ENCODE results near the gene KCTD4. TPM values are rescaled to one million over a fixed set of nuclear protein-coding genes. Genes with fewer than 3 reads are reported as not detected.

The KCTD4 gene
- total and polyA plus RNA-seq, 10 of the 15 experiments (the other 5 are each of a cell fraction or from before 2014, with no cell fraction given) = 0.09 TPM; not detected in 9

- Histone ChIP-seq H3K4me1 (ENCODE audit: control insufficient read depth, insufficient read depth, low read length) (peaks cover 5% of the 10 kb centered on the region; the same call in 1 of the 2 replicates), H3K36me3 (ENCODE audit: control insufficient read depth in 2 of 2, insufficient read depth in 2 of 2, low read length in 1 of 2) (0 out of 4 replicates have a peak, but pooled peaks cover 0 to 3% of the 10 kb centered on the region in 2 experiments), H3K4me2 (ENCODE audit: control insufficient read depth, insufficient read depth) (no peak overlapping the region), H3K79me2 (ENCODE audit: control insufficient read depth, insufficient read depth, low read length) (no peaks in the 10 kb centered on the region), H3K4me3 (no peak overlapping the region), H3K9me3 (replicated peaks; ENCODE audit: control insufficient read depth, insufficient read depth, low read length) (no peaks in the 10 kb centered on the region), H3K9ac (ENCODE audit: control insufficient read depth, insufficient read depth, low read length) (no peak overlapping the region), H3K27me3 (replicated peaks in 1 of 2; ENCODE audit: control insufficient read depth in 2 of 2, insufficient read depth in 2 of 2, low read length in 1 of 2) (no peaks in the 10 kb centered on the region), H4K20me1 (ENCODE audit: control insufficient read depth, insufficient read depth) (no peaks in the 10 kb centered on the region), H2AFZ (ENCODE audit: control insufficient read depth, low read depth, low read length) (no peak overlapping the region; the same call in 1 of the 2 replicates), H3K27ac (ENCODE audit: control insufficient read depth, insufficient read depth) (no peak overlapping the region)
- RAD21 ChIA-PET (ENCODE audit: unreplicated experiment) = no interaction called here
- TF ChIP-seq FOXM1 (IDR thresholded peaks at IDR 0.05; ENCODE audit: low read depth, low read length) = no peak
- no peak for TF ChIP-seq PAX8 (IDR thresholded peaks at IDR 0.05)
- no peak for TF ChIP-seq PBX3 (IDR thresholded peaks at IDR 0.05; ENCODE audit: insufficient replicate concordance, low read depth, low read length)
- no peak for TF ChIP-seq PRDM15 (CRISPR knock-in tag; IDR thresholded peaks at IDR 0.05)
- no peak for TF ChIP-seq ZNF207 (IDR thresholded peaks at IDR 0.05; ENCODE audit: borderline replicate concordance)
- no peak for TF ChIP-seq ZZZ3 (IDR thresholded peaks at IDR 0.05; ENCODE audit: control insufficient read depth, insufficient read length, low read depth)
- no peak for TF ChIP-seq EP300 (IDR thresholded peaks at IDR 0.05; ENCODE audit: borderline replicate concordance in 1 of 2, control insufficient read depth in 1 of 2, low read depth in 2 of 2, low read length in 2 of 2)
- TF ChIP-seq NR2C2 (IDR thresholded peaks at IDR 0.05; ENCODE audit: borderline replicate concordance, control insufficient read depth, insufficient read length, low read depth) = no peak
- no peak for TF ChIP-seq CHD1 (IDR thresholded peaks at IDR 0.05; ENCODE audit: low read depth, low read length)
- no peak for TF ChIP-seq SIN3A (IDR thresholded peaks at IDR 0.05; ENCODE audit: low read depth, low read length)
- TF ChIP-seq ELK1 (IDR thresholded peaks at IDR 0.05; ENCODE audit: low read depth, low read length) = no peak
- no peak for TF ChIP-seq MTA3 (IDR thresholded peaks at IDR 0.05; ENCODE audit: borderline replicate concordance, low read length)
- no peak for TF ChIP-seq CBFB (IDR thresholded peaks at IDR 0.05; ENCODE audit: low read depth)
- no peak for TF ChIP-seq ATF7 (IDR thresholded peaks at IDR 0.05; ENCODE audit: low read depth)
- intact Hi-C loops (cut with micrococcal nuclease; ENCODE audit: unreplicated experiment) (no loop called here), in situ Hi-C loops (cut with MboI) (no loop called here)
- POLR2A ChIA-PET = interaction anchor here (0.7 kb wide), 1 partner anchor 55 kb away, joined by 9 read pairs; no protein-coding TSS in a partner anchor
- CTCF ChIA-PET = no interaction called here
- ATAC-seq = peak; percentile 63
- SMC1A ChIA-PET (ENCODE audit: uncharacterized antibody, unreplicated experiment) = interaction anchor here (0.8 to 1.3 kb wide), 2 partner anchors 7 to 10 kb away, joined by 3 read pairs; no protein-coding TSS in a partner anchor
- peak; percentile 72 for FAIRE-seq
- DNase-seq (ENCODE audit: low read depth, low spot score) = no peak
- no TSS peak for BruUV-seq (replicated peaks)
- WGBS (ENCODE audit: insufficient coverage, insufficient replicate concordance, low lambda C conversion rate, missing lambda C conversion rate) = 50% methylated on average over 1 of the region's 1 CpG
Measured at GRCh38 chr13:45196622-45197021, 4.2 kb downstream of the KCTD4 start.

Data from GM12878 (cell line).